IMR-90 (cell line): Measurements from ENCODE around the gene FEM1A. TPM values are rescaled to one million over a fixed set of nuclear protein-coding genes. Genes with fewer than 3 reads are reported as not detected.

Source experiments
- ATAC-seq: fragments of 200-7000 bp; cut with Tn5 transposase; 2 replicates; pipeline ENCODE4 v1.9.1; 2020; ENCODE audit warnings: low read depth, mild to moderate bottlenecking, moderate library complexity
- BruUV-seq: library from RNA; stranded (reverse); fragments of 400-500 nt; replicated peaks from 2 replicates; lab custom pipeline; 2021; lab: Mats Ljungman, UMichigan
- CTCF ChIA-PET: fragments of 300-600 bp; formaldehyde crosslinking; extraction: SDS; loops from one replicate; lab custom pipeline; 2021; ENCODE audit warnings: antibody characterized with exemption; lab: Yijun Ruan, JAX
- POLR2A ChIA-PET: fragments of 300-600 bp; sonication (Branson Sonifier 250); formaldehyde crosslinking; loops from one replicate; lab custom pipeline; 2022; ENCODE audit warnings: antibody characterized with exemption; ENCODE audit not compliant: unreplicated experiment; lab: Charles Lee
- DNase-seq: peaks from one replicate; pipeline ENCODE4 v3.0.0; 2013
- H2AFZ ChIP-seq: replicated peaks from 2 replicates; pipeline ENCODE3; 2013; ENCODE audit warnings: low read length, mild to moderate bottlenecking; ENCODE audit not compliant: poor library complexity
- H2AK5ac ChIP-seq: 2 replicates; pipeline ENCODE4 v1.6.1; 2013; ENCODE audit warnings: low read depth, low read length, inconsistent platforms
- H2AK9ac ChIP-seq: replicated peaks from 2 replicates; pipeline ENCODE3; 2013; ENCODE audit warnings: mild to moderate bottlenecking, low read depth, low read length, moderate library complexity; ENCODE audit not compliant: poor library complexity
- H2BK120ac ChIP-seq: 2 replicates; pipeline ENCODE4 v1.6.1; 2013; ENCODE audit warnings: low read depth, low read length, inconsistent platforms
- H2BK15ac ChIP-seq: 3 replicates; pipeline ENCODE4 v1.6.1; 2013; ENCODE audit warnings: low read depth, low read length, inconsistent platforms
- H2BK20ac ChIP-seq: 2 replicates; pipeline ENCODE4 v1.6.1; 2013; ENCODE audit warnings: low read depth, mild to moderate bottlenecking, inconsistent platforms, low read length, moderate library complexity
- H2BK5ac ChIP-seq: 2 replicates; pipeline ENCODE4 v1.6.1; 2013; ENCODE audit warnings: mild to moderate bottlenecking, low read depth, low read length, inconsistent platforms; ENCODE audit not compliant: poor library complexity, severe bottlenecking
- H3K14ac ChIP-seq: replicated peaks from 2 replicates; pipeline ENCODE4 v1.6.1; 2013; ENCODE audit warnings: low read depth, low read length, inconsistent platforms
- H3K18ac ChIP-seq: 2 replicates; pipeline ENCODE4 v1.6.1; 2013; ENCODE audit warnings: low read depth, low read length, control low read depth
- H3K23ac ChIP-seq: 2 replicates; pipeline ENCODE4 v1.6.1; 2013; ENCODE audit warnings: low read depth, low read length, inconsistent platforms
- H3K27ac ChIP-seq: 2 replicates; pipeline ENCODE4 v1.5.1; 2013; ENCODE audit warnings: mild to moderate bottlenecking, control low read depth, low read length; ENCODE audit not compliant: insufficient read depth
- H3K27me3 ChIP-seq: 2 replicates; pipeline ENCODE4 v1.6.1; 2013; ENCODE audit warnings: low read length; ENCODE audit not compliant: control insufficient read depth, insufficient read depth
- H3K36me3 ChIP-seq: 2 replicates; pipeline ENCODE4 v1.6.1; 2013; ENCODE audit warnings: low read length, mixed read lengths; ENCODE audit not compliant: control insufficient read depth, insufficient read depth
- H3K4ac ChIP-seq: 2 replicates; pipeline ENCODE4 v1.6.1; 2013; ENCODE audit warnings: low read depth, low read length, inconsistent platforms
- H3K4me1 ChIP-seq: 2 replicates; pipeline ENCODE4 v1.6.1; 2013; ENCODE audit warnings: low read length, mixed read lengths; ENCODE audit not compliant: control insufficient read depth, insufficient read depth
- H3K4me2 ChIP-seq: 2 replicates; pipeline ENCODE4 v1.6.1; 2013; ENCODE audit warnings: low read depth, mild to moderate bottlenecking, control low read depth, low read length, moderate library complexity
- H3K4me3 ChIP-seq: 2 replicates; pipeline ENCODE4 v1.5.1; 2013; ENCODE audit warnings: low read depth, mild to moderate bottlenecking, control low read depth, low read length, moderate library complexity; ENCODE audit not compliant: insufficient read depth
- H3K56ac ChIP-seq: 2 replicates; pipeline ENCODE4 v1.6.1; 2013; ENCODE audit warnings: low read length, inconsistent platforms; ENCODE audit not compliant: insufficient read depth; ENCODE audit errors: extremely low read depth
- H3K79me1 ChIP-seq, 2 experiments: 2 replicates each; pipeline ENCODE4 v1.6.1; 2013; ENCODE audit warnings: low read length in 2 of 2, inconsistent platforms in 1 of 2, low read depth in 1 of 2
- H3K9ac ChIP-seq: 2 replicates; pipeline ENCODE4 v1.6.1; 2013; ENCODE audit warnings: low read depth, low read length, control low read depth
- H3K9me1 ChIP-seq: 2 replicates; pipeline ENCODE4 v1.6.1; 2013; ENCODE audit warnings: low read length, inconsistent platforms; ENCODE audit not compliant: insufficient read depth
- H3K9me3 ChIP-seq: 2 replicates; pipeline ENCODE4 v1.6.1; 2013; ENCODE audit warnings: low read length; ENCODE audit not compliant: control insufficient read depth, insufficient read depth
- H4K20me1 ChIP-seq: 2 replicates; pipeline ENCODE4 v1.6.1; 2013; ENCODE audit warnings: low read length, inconsistent platforms; ENCODE audit not compliant: insufficient read depth
- H4K5ac ChIP-seq: 2 replicates; pipeline ENCODE4 v1.6.1; 2013; ENCODE audit warnings: mild to moderate bottlenecking, low read depth, low read length, control low read depth
- H4K8ac ChIP-seq, 2 experiments: 2 replicates each; pipeline ENCODE4 v1.6.1; 2013; ENCODE audit warnings: low read depth in 2 of 2, low read length in 2 of 2, control low read depth in 1 of 2, inconsistent platforms in 1 of 2
- H4K91ac ChIP-seq: 2 replicates; pipeline ENCODE4 v1.6.1; 2013; ENCODE audit warnings: low read depth, low read length, inconsistent platforms; ENCODE audit not compliant: insufficient read depth
- CHD1 ChIP-seq: IDR thresholded peaks from 2 replicates; pipeline ENCODE4 v1.6.1; 2012; ENCODE audit warnings: low read depth, low read length, improper control_type of control experiment
- FOS ChIP-seq: fragments of 150-350 bp; IDR thresholded peaks from 2 replicates; pipeline ENCODE4 v1.6.1; 2016; ENCODE audit warnings: low read depth, low read length
- MXI1 ChIP-seq: IDR thresholded peaks from 2 replicates; pipeline ENCODE4 v1.6.1; 2012; ENCODE audit warnings: low read depth, mild to moderate bottlenecking, low read length, moderate library complexity, borderline replicate concordance
- RAD21 ChIP-seq: IDR thresholded peaks from 2 replicates; pipeline ENCODE4 v1.6.1; 2012; ENCODE audit warnings: low read length, improper control_type of control experiment
- WGBS, 2 experiments: methylation state at CpG; one replicate each; pipeline versions ENCODE4 v1.1.5 to v1.1.7; 2013; ENCODE audit warnings: missing lambda C conversion rate in 2 of 2; ENCODE audit not compliant: insufficient read length in 1 of 2; ENCODE audit errors: extremely low coverage in 2 of 2; 5-methylcytosine and 5-hydroxymethylcytosine counted together
- dilution Hi-C: fragments of 300-500 bp; cut with HindIII; formaldehyde crosslinking; loops from one replicate; pipeline ENCODE4 v1.14.3; 2018; ENCODE audit warnings: low sequenced_read_pairs; ENCODE audit not compliant: unreplicated experiment
- in situ Hi-C: fragments of 300-500 bp; cut with MboI; formaldehyde crosslinking; loops from 3 replicates; pipeline ENCODE4 v1.14.3; 2019; ENCODE audit warnings: low sequenced_read_pairs, inconsistent platforms, mixed read lengths
- intact Hi-C: fragments of 100-400 bp; cut with micrococcal nuclease; formaldehyde crosslinking; loops from 2 replicates; pipeline ENCODE4 v1.10.0; 2022
- polyA plus RNA-seq, 3 experiments: library from polyadenylated mRNA; depleted of rRNA; stranded (reverse); fragments of >200 nt; gene quantifications; 2 replicates each; pipeline ENCODE4 v1.2.3, GENCODE V29; 2012; ENCODE audit warnings: low replicate concordance in 1 of 3
- total RNA-seq: library from RNA; depleted of rRNA; stranded (reverse); fragments of >200 nt; gene quantifications from 2 replicates; pipeline ENCODE4 v1.2.3, GENCODE V29; 2012
- TF ChIP-seq, protein P1 (sequence below): fragments of 150-350 bp; IDR thresholded peaks from 2 replicates; pipeline ENCODE4 v1.6.1; 2017; ENCODE audit warnings: mild to moderate bottlenecking, antibody characterized with exemption, low read length, low read depth

FEM1A gene
- total and polyA plus RNA-seq, 2 of the 4 experiments (the other 2 are of a cell fraction) = 5.3 to 8.8 TPM

DNA sequence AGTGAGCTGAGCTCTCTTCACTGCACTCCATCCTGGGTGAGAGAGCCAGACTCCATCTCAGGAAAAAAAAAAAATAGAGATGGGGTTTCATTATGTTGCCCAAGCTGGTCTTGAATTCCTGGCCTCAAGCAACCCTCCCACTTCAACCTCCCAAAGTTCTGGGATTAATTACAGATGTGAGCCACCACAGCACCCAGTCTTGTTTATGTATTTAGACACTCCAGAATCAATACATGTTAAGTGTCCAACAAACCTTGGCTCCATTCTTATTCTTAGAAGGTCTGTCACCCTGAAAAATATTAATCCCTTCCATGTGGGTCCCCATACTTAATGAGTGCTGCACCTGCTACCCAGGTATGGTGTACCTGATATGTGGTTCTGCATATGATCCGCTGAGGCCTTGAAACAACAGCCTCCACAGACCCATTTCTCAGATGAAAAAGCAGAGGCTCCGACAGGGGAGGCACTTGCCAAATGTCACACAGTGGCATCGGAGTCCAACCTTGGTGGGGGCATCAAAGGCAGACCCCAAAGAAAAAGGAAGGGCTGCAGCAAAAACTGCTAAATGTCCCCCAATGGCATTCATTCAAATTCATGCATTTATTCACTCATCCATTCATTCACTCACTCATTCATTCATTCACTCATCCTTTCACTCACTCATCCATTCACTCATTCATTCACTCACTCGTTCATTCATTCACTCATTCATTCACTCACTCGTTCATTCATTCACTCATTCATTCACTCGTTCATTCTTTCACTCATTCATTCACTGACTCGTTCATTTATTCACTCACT is 23.3 kb downstream of the FEM1A start (continued):
- no peak for TF ChIP-seq RAD21
- TF ChIP-seq CHD1 = no peak

DNA sequence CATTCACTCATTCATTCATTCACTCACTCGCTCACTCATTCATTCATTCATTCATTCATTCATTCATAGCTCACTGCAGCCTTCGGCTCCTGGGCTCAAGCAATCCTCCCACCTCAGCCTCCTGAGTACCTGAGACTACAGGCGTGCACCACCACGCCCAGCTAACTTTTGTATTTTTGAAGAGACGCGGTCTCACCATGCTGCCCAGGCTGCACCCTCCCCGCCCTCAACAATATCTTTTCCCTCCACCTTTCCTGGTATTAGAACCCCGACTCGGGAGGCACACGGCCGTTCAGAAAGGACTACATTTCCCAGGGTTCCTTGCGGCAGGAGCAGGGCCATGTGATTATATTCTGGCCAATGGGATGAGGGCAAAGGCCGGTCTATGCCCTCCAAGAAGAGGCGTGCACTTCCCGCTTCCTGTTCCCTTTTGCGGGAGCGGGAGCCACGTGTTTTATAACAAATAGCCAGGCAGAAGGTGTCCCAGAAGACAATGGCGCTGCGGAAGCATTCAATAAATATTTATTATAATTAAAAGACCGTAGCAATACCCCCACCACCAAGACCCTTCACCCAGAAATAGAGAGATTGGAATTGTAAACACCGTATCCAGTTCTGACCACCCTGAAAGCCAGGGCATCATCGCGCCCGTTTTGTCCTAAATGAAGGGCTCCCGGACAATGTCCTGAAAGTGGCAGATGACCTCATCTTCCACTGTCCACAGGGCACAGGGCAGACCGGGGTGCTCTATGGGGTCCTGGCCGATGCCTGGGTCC is 24.1 kb downstream of the FEM1A start:
- H3K18ac ChIP-seq = no peak overlapping the region
- H3K9ac ChIP-seq = no peak overlapping the region
- TF ChIP-seq MXI1 = peak; percentile 97
- TF ChIP-seq FOS = 0 out of 2 replicates have a peak, but pooled peaks have one; percentile 5
- TF ChIP-seq, protein P1, sequence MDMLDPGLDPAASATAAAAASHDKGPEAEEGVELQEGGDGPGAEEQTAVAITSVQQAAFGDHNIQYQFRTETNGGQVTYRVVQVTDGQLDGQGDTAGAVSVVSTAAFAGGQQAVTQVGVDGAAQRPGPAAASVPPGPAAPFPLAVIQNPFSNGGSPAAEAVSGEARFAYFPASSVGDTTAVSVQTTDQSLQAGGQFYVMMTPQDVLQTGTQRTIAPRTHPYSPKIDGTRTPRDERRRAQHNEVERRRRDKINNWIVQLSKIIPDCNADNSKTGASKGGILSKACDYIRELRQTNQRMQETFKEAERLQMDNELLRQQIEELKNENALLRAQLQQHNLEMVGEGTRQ = peak; percentile 98
- no peak for TF ChIP-seq CHD1
- H3K9me3 ChIP-seq = no peaks in the 10 kb centered on the region
- ATAC-seq (peak; percentile 77), DNase-seq (peak; percentile 92)
- POLR2A ChIA-PET = no interaction called here
- dilution Hi-C loops (no loop called here), in situ Hi-C loops (no loop called here), intact Hi-C loops (no loop called here)
- peak overlapping the region; percentile 11; the same call in 1 of the 2 replicates for H2BK20ac ChIP-seq
- peaks cover 5% of the 10 kb centered on the region; the same call in 1 of the 2 replicates for H4K20me1 ChIP-seq
- no peak overlapping the region for H3K56ac ChIP-seq
- H2AFZ ChIP-seq = peak overlapping the region; percentile 50
- H2BK5ac ChIP-seq = peak overlapping the region; percentile 14
- WGBS, 2 experiments = 50% methylated on average over 2 of the region's 28 CpGs; no CpG with 5 or more reads in 1 of the 2 experiments
- peaks cover 3 to 28% of the 10 kb centered on the region in 2 experiments; a peak in 2 of 4 replicates for H3K79me1 ChIP-seq
- H4K91ac ChIP-seq = peak overlapping the region; percentile 76
- no TSS peak for BruUV-seq
- H4K5ac ChIP-seq = peak overlapping the region; percentile 14; the same call in 1 of the 2 replicates
- H3K36me3 ChIP-seq = peaks cover 24% of the 10 kb centered on the region
- H3K9me1 ChIP-seq = 0 out of 2 replicates have a peak, but pooled peaks cover 3% of the 10 kb centered on the region
- no peaks in the 10 kb centered on the region for H3K27me3 ChIP-seq
- peak overlapping the region; percentile 95 for H2AK5ac ChIP-seq
- peak overlapping the region; percentile 35 for H3K27ac ChIP-seq
- peak overlapping the region; percentile 81 for H3K4ac ChIP-seq
- peaks cover 2% of the 10 kb centered on the region; the same call in 1 of the 2 replicates for H3K4me1 ChIP-seq
- H3K23ac ChIP-seq = no peak overlapping the region
- 0 out of 2 replicates have a peak overlapping the region, but pooled peaks have one; percentile 27 for H3K14ac ChIP-seq
- H2AK9ac ChIP-seq = peak overlapping the region; percentile 97
- H2BK120ac ChIP-seq = peak overlapping the region; percentile 33; the same call in 1 of the 2 replicates
- H4K8ac ChIP-seq = peak overlapping the region; percentile 84 to 87; a peak in 3 of 4 replicates
- CTCF ChIA-PET = no interaction called here
- no peak overlapping the region for H2BK15ac ChIP-seq
- H3K4me3 ChIP-seq = no peak overlapping the region
- H3K4me2 ChIP-seq = peak overlapping the region; percentile 45; the same call in 1 of the 2 replicates
